Bone marrow (tissue), 2 donors: Measurements from ENCODE around the gene KATNB1.
A peak's percentile ranks its signal among the peaks of the same experiment; 100 is the strongest.
"Not testable (repeated sequence)": the region's sequence is repeated elsewhere in the genome, so short reads cannot be mapped to it uniquely, and the experiment has no call there.

Source experiments
- DNase-seq, 2 donors: peaks; one replicate each; lab custom pipeline; 2025; lab: John Stamatoyannopoulos, UW

Gene KATNB1

DNA sequence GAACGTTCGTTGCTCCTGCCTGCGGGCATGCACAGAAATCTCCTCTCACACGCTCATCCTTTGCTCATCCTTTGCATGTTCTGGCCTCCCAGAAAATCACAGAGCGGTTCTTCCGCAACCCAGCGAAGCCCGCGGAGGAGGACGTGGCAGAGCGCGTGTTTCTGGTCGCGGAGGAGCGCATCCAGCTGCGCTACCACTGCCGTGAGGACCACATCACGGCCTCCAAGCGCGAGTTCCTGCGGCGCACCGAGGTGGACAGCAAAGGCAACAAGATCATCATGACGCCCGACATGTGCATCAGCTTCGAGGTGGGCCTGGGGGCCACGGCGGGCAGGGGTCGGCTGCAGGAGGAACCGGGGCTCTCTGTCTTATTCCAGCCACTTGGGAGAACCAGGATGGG, 9.6 kb upstream of the KATNB1 start:
- DNase-seq: no peak

DNA sequence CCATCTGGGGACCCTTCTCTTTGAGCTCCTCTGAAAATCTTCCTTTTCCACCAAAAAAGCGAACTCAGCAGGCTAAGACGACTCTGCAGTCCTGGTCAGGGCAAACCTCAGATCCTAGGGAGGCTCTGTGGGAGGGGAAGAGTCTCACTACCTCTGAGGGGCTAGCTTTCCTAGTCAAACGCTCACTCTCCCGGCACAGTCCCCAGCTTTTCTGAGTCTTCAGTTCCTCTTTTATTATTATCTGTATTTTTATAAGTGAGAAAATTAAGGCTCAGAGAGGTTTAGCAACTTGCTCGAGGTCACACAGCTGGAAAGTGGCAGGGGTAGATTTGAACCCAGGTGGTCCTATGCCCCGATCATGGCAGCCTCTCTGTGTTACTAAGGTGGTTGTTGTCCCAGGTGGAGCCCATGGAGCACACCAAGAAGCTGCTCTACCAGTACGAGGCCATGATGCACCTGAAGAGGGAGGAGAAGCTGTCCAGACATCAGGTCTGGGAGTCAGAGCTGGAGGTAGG, 9.1 kb upstream of the KATNB1 start:
- DNase-seq: no peak

DNA sequence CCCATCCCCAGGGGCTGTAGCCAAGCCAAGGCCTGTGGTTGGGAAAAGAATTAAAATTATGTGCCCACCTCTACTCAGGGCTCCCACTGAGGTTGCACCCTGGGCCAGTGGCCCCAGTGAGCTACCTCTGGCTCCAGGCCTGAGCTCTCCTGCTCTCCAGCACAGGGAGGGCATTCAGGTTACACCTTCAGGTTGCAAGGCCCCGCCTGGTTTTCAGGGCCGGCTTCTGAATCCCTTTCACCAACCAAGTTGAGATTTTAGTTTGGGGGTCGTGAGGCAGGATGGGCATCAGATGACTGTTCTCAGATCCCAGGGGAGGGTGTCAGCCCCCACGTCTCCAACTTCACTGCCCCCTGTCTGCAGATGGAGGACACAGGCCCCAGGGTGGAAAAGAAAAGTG, 8.0 kb upstream of the KATNB1 start:
- DNase-seq: no peak

- DNase-seq: no peak
Observed at GRCh38 chr16:57728336-57729181, 7.0 kb upstream of the KATNB1 start.

GRCh38 chr16:57729182-57729484, 6.4 kb upstream of the KATNB1 start:
- no peak for DNase-seq

DNA sequence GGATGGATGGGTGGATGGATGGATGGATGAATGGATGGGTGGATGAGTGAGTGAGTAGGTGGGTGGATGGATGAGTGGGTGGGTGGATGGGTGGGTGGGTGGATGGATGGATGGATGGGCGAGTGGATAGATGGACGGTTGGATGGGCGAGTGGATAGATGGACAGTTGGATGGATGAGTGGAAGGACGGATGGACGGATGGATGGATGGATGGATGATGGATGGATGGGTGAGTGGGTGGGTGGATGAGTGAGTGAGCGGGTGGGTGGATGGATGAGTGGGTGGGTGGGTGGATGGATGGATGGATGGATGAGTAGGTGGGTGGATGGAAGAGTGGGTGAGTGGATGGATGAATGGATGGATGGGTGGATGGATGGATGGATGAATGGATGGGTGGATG, 5.7 kb upstream of the KATNB1 start:
- not testable (repeated sequence) for DNase-seq

- DNase-seq: no peak
Observed at GRCh38 chr16:57730771-57731730, 4.5 kb upstream of the KATNB1 start.

- DNase-seq: peak in 1 of 2 donors; percentile 14
Observed at GRCh38 chr16:57732037-57732436, 3.5 kb upstream of the KATNB1 start.

DNA sequence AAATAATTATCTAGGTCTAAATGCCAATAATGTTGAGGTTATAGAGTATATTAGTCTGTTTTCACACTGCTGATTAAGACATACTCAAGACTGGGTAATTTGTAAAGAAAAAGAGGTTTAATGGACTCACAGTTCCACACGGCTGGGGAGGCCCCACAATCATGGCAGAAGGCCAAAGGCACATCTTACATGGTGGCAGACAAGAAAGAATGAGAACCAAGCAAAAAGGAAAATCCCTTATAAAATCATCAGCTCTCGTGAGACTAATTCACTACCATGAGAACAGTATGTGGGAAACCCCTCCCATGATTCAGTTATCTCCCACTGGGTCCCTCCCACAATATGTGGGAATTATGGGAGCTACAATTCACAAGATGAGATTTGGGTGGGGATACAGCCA, 2.9 kb upstream of the KATNB1 start:
- no peak for DNase-seq

DNA sequence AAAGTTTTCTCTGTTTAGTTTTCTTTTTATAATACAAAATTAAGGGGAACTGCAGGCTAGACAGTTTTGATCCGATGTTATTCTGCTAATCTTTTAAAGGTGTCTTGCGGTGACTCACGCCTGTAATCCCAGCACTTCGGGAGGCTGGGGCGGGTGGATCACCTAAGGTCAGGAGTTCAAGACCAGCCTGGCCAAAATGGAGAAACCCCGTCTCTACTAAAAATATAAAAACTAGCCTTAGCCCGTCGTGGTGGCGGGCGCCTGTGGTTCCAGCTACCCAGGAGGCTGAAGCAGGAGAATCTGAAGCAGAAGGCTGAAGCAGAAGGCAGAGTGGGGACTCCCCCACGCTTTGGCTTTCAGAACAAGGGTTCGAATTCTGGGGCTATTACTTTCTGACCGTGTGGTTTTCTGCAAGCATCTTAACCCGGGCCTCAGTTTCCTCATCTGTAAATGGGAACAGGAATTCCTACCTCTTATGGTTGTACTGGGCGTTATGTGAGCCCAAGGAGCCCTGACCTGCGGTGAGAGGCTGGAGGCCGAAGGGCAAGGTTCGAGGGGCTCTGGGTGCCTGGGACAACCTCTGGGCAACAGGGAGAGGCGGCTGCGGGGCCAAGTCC, 1.2 kb upstream of the KATNB1 start:
- DNase-seq: no peak

- peak; percentile 84 to 100 for DNase-seq
Observed at GRCh38 chr16:57734925-57735754, 430 bp upstream of the KATNB1 start.

DNA sequence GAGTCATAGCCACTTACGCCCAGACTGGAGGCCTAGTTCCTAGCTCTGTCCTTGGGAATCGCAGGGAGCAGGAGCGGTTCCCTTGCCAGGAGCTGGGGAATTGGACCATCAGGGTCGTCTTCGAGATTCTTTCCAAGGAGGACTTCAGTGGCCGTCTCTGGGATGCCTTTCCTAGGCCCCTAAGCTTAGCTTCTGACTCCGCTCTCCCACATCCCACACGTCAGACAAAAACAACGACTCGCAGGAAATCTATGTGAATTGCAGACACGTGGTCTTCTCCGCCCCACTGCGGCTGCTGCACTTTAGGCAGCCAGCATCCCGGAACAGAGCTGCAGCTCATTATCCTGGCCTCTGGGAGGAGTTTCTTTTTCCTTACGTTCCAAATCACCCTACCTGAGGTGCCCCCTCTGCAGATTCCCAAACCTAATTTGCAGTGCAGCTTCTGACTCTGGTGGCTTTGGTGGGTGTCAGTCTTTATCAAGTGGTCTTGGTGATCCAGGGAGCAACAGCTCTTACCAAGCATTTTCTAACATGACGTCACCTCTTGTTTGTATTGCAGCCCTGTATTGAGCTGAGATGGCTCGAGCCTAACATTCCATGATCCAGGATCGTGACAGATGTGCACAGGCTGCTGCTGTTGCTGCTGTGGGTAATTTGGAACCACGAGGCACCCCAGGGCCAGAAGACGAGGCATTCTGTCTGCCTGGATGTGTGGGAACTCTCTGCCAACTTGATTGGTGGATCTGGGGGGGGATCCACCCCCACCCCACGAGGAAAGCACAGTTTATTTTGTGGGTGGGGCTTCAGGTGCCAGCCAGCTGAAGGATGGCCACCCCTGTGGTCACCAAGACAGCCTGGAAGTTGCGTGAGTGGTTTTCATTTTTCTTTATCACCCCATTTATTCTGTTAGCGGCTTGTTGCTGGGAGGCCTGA, 1.1 kb downstream of the KATNB1 start:
- peak in 1 of 2 donors; percentile 57 for DNase-seq

DNA sequence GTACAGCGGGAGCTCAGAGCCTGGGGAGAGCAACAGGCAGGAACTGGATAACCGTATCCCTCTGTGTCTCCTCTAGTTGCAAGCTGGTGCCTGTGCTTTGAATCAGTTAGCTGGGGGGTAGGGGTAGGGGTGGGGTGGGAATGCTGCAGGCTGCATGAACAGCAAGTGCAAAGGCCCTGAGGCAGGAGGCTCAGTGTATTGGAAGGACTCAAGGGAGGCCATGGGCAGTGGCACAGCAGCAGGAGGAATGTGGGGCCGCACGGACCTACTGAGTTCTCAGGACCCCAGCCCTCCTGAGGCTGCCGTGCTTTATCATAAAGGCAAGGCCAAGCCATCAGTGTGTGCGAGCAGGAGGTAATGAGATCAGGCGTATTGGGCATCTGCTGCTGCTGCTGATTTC, 3.3 kb downstream of the KATNB1 start:
- no peak for DNase-seq

DNA sequence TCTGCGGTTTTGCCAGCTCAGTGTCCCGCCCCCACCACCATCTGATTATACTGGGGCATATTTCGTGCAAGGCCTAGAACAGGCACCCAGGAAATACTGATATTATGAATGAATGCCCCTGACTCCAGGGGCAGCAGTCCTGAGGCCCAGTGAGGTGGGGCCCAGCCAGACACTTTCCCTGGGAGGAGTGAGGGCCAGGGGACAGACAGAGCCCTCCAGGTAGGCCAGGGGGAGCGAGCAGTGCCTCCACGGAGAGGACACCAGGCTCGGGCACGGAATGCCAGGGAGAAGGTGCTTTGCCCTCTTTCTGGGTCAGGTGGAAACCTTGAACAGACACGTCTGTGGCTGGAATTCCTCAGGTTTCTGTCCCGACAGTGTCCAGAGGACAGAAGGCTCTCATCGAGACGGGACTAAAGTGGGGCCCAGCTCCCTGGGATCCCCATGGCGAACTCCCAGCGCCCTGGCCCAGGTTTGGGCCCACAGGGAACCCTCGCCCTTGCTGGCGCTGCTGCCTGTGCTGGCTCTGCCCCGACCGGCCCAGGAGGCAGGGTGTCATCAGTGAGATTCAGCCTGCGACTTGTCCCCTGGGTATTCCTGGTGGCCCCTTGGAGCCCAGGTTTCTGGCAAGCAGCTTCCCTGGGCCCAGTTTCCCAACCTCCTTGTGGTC, 4.3 kb downstream of the KATNB1 start:
- no peak for DNase-seq

GRCh38 chr16:57740423-57741071, 5.0 kb downstream of the KATNB1 start:
- DNase-seq: no peak

- DNase-seq: no peak
Observed at GRCh38 chr16:57741660-57742191, 6.2 kb downstream of the KATNB1 start.

GRCh38 chr16:57742543-57742942, 7.0 kb downstream of the KATNB1 start:
- no peak for DNase-seq

DNA sequence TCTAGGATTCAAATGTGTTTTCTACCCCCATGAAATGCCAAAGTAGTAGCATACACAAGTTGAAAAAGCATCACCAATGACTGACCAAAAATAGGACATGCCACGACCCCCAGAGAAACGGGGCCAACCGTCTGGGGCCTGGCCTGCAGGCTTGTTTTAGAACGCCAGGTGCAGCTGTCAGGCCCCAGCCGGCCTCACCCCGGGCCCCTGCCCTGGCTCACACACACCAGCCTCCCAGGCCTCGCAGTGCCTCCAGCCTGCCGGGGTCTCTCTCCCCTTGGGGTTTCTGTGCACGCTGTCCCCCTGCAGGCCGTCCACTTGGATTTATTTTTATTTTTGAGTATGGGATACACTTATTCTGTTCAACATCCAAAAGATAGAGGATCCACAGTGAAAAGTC, 7.9 kb downstream of the KATNB1 start:
- no peak for DNase-seq
